Mucosa of gallbladder (tissue), 1 donor: Measurements from ENCODE around the gene PGPEP1. TPM values are rescaled to one million over a fixed set of nuclear protein-coding genes. Genes with fewer than 3 reads are reported as not detected.
"Not testable (repeated sequence)": the region's sequence is repeated elsewhere in the genome, so short reads cannot be mapped to it uniquely, and the experiment has no call there.

Experiments
- DNase-seq: peaks from one replicate; pipeline ENCODE4 v3.0.0-alpha.2; 2020; ENCODE audit warnings: low spot score
- total RNA-seq: library from RNA; stranded (reverse); gene quantifications from one replicate; pipeline ENCODE4 v1.2.1, GENCODE V29; 2021
- donor health status: DM: no; HTN: no; CAD: no.

Gene PGPEP1
- total RNA-seq, 1 donor from 2014 or later: 56.6 TPM

DNA sequence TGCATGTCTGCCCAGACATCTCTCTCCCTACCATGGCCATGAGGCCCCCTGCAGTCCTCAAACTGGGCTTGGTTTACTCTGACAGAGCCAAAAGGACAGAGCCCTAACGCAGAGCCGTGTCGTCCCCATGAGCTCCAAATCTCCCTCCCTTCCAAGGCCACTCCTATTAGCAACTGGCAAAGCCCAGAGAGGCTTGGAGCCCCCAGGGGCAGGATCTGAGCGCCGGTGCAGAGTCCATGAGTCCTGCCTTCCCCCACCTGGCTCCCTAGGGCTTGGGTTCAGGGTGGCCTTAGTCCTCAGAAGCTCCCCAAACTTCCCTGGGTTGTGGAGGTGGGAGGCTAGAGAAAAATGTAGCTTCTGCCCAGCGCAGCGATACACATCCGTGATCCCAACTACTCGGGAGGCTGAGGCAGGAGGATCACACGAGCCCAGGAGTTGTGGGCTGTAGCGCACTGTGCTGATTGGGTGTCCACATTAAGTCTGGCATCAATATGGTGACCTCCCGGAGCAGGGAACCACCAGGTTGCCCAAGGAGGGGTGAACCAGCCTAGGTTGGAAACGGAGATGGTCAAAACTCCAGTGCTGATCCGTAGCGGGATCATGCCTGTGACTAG lies 7.4 kb upstream of the PGPEP1 start:
- no peak for DNase-seq

DNA sequence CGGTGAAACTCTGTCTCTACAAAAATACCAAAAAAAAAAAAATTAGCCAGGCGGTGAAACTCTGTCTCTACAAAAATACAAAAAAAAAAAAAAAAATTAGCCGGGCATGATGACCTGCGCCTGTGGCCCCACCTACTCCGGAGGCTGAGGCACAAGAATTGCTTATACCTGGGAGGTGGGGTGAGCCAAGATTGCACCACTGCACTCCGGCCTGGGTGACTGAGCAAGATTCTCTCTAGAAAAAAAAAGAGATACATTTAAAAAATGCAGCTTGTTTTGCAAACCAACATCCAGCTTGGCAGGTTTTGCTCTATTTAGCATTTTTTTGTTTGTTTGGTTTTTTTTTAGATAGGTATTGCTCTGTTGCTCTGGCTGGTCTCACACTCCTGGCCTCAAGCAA lies 6.7 kb upstream of the PGPEP1 start:
- no peak for DNase-seq

DNA sequence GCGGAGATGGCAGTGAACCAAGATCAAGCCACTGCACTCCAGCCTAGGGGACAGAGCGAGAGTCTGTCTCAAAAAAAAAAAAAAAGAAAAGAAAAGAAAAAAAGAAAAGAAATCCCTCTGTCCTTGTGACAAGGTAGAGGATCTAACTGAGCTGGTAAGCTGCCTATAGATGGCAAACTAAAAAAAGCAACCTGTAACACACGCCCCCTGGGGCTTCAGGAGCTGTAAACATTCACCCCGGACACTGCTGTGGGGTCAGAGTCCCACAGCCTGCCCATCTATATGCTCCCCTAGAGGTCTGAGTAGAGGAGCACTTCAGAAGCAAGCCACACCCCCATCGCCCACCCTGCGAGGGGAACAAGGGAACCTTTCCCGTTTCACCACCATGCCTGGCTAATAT lies 4.3 kb upstream of the PGPEP1 start:
- no peak for DNase-seq

DNA sequence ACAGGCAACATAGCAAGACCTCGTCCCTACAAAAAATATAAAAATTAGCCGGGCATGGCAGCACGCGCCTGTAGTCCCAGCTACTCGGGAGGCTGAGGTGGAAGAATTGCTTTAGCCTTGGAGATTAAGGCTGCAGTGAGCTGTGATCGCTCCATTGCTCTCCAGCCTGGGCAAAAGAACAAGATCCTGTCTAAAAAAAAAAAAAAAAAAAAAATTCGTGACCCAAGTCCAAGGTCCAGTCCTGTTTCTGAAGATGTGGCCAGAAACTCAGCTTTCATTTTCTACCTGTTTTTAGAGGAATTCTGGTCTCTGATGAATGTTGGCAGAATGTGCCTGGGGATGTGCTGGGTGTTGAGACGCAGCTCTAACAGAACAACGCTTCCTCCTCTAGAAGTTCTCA lies 1.9 kb upstream of the PGPEP1 start:
- no peak for DNase-seq

DNA sequence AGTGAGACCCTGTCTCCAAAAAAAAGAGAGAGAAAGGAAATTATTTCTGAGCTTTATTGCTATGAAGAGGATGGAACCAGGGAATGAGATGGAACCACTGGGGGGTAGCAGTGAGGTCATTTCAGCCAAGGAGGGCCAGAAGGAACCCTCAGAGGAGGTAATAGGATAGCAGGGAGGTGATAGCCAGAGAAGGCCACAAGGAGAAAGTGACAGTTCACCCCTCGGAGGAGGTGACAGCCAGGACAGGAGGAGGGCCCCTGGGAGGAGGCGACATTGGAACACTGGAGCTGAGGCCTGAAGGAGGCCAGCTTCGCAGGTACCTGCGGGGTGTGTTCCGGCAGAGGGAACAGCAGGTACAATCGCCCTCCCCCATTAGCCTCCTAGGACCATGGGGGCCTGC lies 675 bp upstream of the PGPEP1 start:
- DNase-seq: no peak

DNA sequence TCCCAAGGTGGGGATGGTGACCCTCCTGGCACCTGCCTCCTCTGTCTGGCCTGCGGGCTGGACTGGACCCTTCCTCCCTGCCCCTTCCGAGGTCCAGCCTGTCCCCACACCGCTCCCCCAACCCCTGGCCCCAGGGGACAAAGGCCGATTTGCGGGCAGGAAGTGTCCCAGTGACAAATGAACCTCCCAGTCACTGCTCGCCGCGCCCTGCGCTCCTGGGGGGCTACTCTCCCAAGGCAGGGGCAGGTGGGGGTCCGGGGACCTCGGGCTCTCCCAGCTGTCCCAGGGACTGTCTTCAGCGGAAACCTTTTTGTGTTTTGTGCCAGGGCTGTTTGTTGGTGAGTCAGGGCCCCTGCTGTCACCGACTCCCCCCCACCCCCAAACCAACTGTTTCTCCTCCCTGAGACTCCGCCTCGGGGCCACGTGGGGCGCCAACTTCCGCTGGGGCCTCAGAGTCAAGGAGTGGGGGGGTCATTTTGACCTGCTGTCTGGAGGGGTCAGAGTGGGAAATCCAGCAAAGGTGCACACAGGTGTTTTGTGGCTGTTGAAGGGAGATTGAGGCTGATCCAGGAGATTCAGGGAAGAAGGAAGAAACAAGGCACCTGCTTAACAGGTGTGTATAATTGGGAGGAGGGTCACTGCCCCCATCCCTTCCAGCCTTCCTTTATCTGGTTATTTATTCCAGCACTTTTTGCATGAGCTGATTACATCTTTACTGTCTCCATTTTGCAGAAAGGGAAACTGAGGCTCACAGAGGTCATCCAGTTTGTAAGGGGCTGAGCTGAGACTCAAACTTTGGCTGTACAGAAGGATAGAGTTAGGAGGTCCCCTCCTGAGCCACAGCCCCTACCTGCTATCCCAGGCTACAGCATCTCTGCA lies 831 bp downstream of the PGPEP1 start:
- DNase-seq: peak; percentile 50

DNA sequence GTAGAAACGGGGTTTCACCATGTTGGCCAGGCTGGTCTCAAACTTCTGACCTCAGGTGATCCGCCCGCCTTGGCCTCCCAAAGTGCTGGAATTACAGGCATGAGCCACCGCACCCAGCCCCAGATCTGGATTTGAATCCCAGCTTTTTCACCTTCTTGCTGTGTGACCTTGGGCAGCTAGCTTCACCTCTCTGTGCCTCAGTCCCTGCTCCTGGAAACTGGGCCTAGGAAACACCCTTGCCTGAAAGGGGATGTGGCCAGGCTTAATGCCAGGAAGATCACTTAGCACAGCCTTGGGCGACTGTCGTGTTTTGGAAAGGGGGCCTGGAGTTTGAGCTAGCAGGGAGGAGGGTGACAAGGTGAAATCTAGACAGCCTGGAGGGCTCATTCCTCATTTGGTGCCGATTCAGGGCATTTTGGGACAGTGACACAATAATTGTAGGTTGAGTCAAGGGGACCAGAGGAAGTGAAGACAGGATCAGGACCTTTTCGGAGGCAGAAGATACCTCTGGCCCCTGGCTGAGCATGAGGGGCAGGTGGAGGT lies 1.8 kb downstream of the PGPEP1 start:
- no peak for DNase-seq

DNA sequence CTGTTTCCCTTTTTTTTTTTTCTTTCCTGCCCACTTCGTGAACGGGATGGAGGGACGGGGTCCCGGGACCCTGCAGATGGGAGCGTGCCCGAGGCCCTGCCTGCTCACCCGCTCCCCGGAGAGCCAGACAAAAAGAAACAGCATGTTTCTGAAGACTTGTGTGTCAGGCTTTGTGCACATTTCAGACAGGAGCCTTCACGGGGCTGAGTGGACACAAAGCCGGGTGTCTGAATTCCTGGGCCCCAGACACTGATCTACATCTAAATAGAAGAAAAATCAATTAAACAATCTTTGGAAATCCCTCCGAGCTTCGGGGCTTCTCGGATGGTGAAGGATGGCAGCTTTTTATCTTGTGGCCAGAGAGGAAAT lies 4.2 kb downstream of the PGPEP1 start:
- no peak for DNase-seq

DNA sequence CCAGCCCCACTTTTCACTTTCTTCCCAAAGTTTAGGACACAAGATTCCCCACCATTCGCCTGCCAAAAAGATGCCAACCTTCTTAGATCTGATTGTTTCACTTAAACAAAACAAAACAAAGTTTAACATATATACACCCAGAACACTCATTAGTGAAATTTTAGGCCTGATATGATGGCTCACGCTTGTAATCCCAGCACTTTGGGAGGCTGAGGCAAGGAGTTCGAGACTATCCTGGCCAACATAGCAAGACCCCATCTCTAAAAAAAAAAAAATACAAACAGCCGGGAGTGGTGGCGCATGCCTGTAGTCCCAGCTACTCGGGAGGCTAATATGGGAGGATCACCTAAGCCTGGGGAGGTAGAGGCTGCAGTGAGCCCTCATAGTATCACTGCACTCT lies 4.9 kb downstream of the PGPEP1 start:
- no peak for DNase-seq

DNA sequence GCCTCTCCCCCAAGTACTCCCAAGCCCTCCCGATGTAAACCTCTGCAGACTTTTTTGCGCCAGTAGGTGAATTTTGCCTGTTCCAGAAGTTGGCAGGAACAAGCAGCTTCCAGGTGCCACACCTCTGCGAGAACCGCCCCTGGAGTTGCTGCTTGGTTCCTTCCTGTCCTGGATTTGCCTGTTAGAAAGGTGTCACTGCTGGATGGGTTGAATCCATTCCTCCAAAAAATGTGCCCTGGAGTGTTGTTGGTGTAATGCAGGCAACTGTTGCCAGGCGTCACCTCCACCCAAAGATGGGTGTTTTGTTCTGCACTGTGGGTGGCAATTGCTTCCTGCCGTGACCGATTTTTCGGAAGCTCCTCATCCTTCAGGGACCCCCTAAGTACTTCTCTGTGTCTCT lies 5.7 kb downstream of the PGPEP1 start:
- DNase-seq: no peak

DNA sequence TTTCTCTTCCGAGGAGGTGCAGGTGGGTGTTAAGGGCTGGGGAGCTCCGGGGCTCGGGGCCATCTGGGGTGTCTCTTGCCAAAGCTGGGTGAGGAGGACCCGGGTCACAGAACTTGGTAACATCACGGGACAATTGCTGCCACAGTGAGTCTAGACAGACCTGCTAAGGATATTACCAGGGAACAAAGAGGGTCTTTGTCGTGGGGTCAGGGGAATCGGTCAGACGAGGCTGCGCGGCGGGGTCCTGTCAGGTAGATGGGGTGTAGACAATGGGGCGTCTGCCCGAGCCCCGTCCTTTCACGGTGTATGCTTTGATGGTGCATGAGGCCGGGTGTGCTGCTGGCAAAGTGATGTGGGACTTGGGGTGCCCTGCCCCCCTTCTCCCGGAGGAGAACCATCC lies 7.8 kb downstream of the PGPEP1 start:
- DNase-seq: no peak

DNA sequence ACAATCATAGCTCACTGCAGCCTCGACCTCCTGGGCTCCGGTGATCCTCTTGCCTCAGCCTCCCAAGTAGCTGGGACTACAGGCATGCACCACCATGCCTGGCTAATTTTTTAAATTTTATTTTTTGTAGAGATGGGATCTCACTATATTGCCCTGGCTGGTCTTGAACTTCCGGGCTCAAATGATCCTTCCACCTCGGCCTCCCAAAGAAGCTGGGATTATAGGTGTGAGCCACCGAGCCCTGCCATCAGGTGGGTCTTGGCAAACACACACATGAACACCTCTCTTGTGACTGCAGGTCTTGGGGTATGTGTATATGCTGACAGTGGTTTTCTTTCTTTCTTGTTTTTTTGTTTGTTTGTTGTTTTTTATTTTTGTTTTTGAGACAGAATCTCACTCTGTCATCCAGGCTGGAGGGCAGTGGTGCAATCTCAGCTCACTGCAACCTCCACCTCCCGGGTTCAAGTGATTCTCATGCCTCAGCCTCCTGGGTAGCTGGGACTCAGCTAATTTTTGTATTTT lies 8.5 kb downstream of the PGPEP1 start:
- DNase-seq: not testable (repeated sequence)

DNA sequence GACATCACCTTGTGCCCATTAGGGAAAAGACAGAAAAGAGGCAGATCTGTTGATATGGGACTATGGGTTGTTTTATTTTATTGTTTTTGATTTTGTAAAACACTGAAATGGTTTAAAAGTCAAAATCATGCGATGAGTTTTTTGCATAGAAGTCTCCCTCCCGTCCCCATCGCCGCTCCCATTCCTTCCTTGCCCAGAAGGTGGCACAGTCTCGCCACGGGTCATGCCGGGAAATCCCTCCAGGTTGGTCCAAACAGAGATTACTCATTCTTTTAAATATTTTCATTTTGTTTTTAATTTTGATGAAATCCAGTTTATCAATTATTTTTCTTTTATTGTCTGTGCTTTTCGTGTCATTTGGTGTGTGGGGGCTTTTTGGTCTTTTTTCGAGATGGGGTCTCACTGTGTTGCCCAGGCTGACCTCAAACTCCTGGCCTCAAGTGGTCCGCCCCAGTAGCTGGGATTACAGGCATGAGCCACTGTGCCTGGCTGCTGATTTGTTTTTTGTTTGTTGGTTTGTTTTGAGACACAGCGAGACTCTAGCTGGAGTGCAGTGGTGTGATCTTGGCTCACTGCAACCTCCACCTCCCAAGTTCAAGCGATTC lies 9.2 kb downstream of the PGPEP1 start:
- DNase-seq: peak; percentile 53

DNA sequence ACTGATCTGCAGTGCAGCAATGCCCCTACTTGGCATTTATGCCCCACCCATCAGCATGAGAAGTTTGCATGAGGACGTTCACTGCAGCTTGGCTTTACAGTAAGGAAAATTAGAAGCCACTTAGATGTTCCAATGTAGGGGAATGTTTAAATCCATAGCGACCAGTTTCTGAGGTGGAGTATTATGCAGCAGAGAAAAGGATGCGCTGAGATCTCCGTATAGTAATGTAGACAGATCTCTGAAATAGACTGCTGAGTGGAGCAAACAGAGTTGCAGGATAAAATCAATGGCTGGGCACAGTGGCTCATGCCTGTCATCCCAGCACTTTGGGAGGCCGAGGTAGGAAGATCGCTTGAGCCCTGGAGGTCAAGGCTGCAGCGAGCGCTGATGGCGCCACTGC lies 10.1 kb downstream of the PGPEP1 start:
- no peak for DNase-seq

DNA sequence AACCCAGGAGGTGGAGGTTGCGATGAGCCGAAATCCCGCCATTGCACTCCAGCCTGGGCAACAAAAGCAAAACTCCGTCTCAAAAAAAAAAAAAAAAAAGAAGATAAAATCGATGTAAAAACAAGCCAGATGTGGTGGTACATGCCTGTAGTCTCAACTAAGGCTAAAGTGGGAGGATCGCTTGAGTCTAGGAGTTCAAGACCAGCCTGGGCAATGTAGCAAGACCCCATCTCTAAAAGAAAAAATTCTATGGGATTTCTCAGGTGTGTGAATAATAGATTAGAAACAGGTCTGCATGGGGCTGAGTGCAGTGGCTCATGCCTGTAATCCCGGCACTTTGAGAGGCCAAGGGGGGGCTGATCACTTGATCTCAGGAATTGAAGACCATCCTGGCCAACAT lies 11.1 kb downstream of the PGPEP1 start:
- DNase-seq: no peak

DNA sequence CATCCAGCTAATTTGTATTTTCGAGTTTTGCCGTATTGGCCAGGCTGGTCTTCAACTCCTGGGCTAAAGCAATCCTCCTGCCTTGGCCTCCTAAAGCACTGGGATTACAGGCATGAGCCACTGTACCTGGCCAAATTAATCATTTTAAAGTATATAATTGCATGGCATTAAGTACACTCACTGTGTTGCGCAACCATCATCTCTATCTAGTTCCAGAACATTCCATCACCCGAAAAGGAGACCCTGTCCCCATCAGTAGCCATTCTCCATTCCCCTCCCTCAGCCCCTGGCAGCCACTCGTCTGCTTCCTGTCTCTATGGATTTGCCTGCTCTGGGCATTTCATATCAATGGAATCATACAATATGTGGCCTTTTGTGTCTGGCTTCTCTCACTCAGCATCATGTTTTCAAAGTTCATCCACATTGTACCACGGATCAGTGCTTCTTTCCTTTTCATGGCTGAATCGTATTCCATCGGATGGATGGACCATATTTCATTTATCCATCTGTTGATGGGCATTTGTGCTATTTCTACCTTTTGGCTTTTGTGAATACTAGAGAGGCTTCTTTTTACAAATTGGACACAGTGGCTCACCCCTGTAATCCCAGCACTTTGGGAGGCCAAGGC lies 13.1 kb downstream of the PGPEP1 start:
- no peak for DNase-seq

DNA sequence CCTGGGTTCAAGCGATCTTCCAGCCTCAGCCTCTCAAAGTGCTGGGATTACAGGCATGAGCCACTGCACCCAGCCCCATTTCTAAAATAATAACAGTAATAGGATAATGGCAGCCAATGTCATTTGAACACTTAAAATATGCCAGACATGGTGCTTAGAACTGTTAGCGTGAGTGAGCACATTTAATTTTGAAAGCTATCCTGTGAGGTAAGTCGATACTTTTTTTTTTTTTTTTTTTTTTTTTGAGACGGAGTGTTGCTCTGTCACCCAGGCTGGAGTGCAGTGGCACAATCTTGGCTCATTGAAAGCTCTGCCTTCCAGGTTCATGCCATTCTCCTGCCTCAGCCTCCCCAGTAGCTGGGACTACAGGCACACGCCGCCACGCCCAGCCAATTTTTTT lies 14.3 kb downstream of the PGPEP1 start:
- DNase-seq: not testable (repeated sequence)

DNA sequence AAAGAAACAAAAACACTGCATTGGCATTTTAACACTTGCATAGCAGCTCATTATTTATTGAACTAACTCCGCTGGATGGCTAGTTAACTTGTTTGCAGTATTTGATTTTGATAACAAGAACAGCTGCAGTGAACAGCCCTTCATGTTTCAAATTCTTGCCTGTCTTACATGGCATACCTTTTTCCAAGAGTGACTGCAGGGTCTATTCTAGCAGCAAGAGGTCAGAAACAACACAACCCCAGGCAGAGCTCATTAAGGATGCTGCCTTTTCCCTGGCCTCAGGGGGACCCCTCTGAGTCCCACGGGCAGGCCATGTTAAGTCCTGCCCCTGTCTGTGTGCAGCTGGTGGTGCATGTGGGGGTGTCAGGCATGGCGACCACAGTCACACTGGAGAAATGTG lies 16.6 kb downstream of the PGPEP1 start:
- no peak for DNase-seq

DNA sequence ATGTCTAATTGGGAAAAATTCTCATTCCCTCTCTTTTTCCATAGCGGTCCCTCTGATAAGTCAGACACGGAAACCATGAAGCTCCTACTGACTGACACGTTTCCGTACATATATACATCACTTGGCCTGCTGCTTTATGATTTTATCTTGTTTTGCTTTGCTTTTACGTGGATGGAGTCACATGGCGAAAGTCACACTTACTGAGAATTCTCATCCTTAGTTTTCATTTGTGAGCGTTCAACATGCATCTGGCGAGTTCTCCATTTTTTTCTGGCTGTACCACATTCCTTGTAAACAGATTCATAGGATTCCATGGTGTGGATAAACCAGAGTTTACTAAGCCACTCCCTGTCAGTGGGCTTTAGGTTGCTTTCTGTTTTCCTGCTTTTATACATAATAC lies 21.2 kb downstream of the PGPEP1 start:
- no peak for DNase-seq

DNA sequence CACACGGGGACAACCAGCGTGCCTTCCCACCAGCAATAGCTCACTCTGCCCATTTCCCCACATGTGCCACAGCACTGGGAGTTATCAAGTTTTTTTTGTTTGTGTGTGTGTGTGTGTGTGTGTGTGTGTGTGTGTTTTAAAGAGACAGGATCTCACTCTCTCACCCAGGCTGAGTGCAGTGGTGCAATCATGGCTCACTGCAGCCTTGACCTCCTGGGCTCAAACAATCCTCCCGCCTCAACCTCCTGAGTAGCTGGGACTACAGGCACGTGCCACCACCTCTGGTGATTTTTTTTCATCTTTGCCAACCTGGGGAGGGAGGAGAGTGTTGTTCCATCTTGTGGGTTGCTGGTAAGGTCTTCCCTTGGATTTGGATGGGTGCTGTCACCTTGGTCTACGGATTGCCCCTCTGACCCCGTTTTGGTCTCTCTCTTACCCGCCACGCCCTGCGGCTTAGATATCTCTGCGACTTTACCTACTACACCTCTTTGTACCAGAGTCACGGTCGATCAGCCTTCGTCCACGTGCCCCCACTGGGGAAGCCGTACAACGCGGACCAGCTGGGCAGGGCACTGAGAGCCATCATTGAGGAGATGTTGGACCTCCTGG lies 22.6 kb downstream of the PGPEP1 start:
- DNase-seq: no peak

DNA sequence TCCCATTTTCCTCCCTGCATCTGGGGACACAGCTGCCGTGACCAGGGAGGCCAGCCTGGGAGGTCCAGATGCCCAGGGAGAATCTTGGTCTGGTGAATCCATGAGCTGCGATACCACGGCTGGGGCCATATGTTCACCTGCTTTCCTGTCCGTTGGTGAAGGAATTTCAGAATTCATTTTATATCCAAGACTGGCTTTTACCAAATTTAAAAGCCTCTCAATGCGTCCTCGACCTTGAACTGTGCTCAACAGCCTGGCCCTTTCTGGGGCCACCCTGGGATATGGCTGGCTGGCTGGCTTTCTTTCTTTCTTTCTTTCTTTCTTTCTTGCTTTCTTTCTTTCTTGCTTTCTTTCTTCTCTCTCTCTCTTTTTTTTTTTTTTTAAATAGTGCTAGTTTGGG lies 23.4 kb downstream of the PGPEP1 start:
- DNase-seq: no peak
